Breast epithelium (tissue), 4 donors: Measurements from ENCODE around the gene FAM3D. TPM values are rescaled to one million over a fixed set of nuclear protein-coding genes. Genes with fewer than 3 reads are reported as not detected.
"Not testable (repeated sequence)": the region's sequence is repeated elsewhere in the genome, so short reads cannot be mapped to it uniquely, and the experiment has no call there.

ENCODE experiments used
- DNase-seq, 2 donors: peaks; one replicate each; pipeline ENCODE4 v3.0.0-alpha.2; 2019; ENCODE audit warnings: low spot score in 2 of 2
- H3K27ac ChIP-seq, 2 donors: fragments of 200-600 bp; sonication (generic) in 1 of 2; one replicate each; pipeline ENCODE4 v1.5.1; 2016 to 2019; ENCODE audit warnings: mild to moderate bottlenecking in 1 of 2
- H3K27me3 ChIP-seq, 2 donors: fragments of 200-600 bp; sonication (generic) in 1 of 2; one replicate each; pipeline versions ENCODE4 v1.5.1 to v1.6.0; 2017 to 2019; ENCODE audit warnings: control low read depth in 1 of 2, mild to moderate bottlenecking in 1 of 2
- H3K36me3 ChIP-seq: fragments of 200-600 bp; one replicate; pipeline ENCODE4 v1.5.1; 2019
- H3K4me1 ChIP-seq, 2 donors: fragments of 200-600 bp; sonication (generic); one replicate each; pipeline ENCODE4 v1.5.1; 2016 to 2019; ENCODE audit warnings: control low read depth in 1 of 2
- H3K4me3 ChIP-seq, 3 donors: fragments of 200-600 bp; sonication (generic); 1 replicate in 2 of 3; 2 replicates in 1 of 3; pipeline ENCODE4 v1.5.1; 2016 to 2019; ENCODE audit warnings: mild to moderate bottlenecking in 3 of 3, moderate library complexity in 2 of 3
- H3K9me3 ChIP-seq, 2 donors: fragments of 200-600 bp; sonication (generic) in 1 of 2; one replicate each; pipeline ENCODE4 v1.5.1; 2016 to 2019; ENCODE audit warnings: control low read depth in 1 of 2
- POLR2A ChIP-seq: fragments of 450-650 bp; IDR thresholded peaks from one replicate; pipeline ENCODE4 v1.6.1; 2016; ENCODE audit warnings: antibody characterized with exemption, mild to moderate bottlenecking, moderate library complexity
- POLR2AphosphoS5 ChIP-seq, 3 donors: sonication (generic); formaldehyde crosslinking; IDR thresholded peaks; one replicate each; pipeline ENCODE4 v1.6.1; 2017; ENCODE audit warnings: antibody characterized with exemption in 3 of 3
- intact Hi-C: fragments of 100-400 bp; cut with DNase I; formaldehyde crosslinking; loops from one replicate; pipeline ENCODE4 v1.15.1; 2023; ENCODE audit warnings: low total_unique reads
- total RNA-seq, 3 donors: library from RNA; depleted of rRNA; stranded (reverse); fragments of >200 nt; gene quantifications; one replicate each; pipeline ENCODE4 v1.1.0, GENCODE V29; 2016
- TF ChIP-seq, protein P1 (sequence below), 3 donors: fragments of 450-650 bp; IDR thresholded peaks; one replicate each; pipeline ENCODE4 v1.5.1; 2016 to 2017; ENCODE audit warnings: antibody characterized with exemption in 3 of 3, mild to moderate bottlenecking in 3 of 3, moderate library complexity in 3 of 3

The FAM3D gene
- total RNA-seq, 3 donors from 2014 or later = 4.3 to 17.6 TPM; not detected in 1

DNA sequence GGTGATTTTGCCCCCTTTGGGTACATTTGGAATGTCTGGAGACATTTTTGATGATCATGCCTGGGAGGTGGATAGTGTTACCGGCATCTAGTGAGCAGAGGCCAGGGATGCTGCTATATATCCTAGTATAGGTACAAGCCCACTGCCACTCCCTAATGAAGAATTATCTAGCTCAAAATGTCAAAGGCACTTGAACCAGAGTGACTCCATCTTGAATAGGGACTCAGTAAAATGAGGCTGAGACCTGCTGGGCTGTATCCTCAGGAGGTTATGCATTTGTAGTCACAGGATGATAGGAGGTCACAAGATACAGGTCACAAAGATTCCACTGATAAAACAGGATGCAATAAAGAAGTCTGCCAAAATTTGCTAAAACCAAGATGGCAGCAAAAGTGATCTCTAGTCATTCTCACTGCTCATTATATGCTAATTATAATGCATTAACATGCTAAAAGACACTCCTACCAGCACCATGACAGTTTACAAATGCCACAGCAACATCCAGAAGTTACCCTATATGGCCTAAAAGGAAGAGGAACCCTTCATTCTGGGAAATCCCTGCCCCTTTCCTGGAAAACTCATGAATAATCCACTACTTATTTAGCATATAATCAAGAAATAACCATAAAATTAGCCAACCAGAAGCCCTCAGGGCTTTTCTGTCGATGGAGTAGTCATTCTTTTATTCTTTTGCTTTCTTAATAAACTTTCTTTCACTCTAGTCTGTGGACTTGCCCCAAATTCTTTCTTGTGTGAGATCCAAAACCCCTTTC, 40.0 kb upstream of the FAM3D start:
- Histone ChIP-seq H3K27me3 (no peaks in the 10 kb centered on the region), H3K4me3 (no peak overlapping the region), H3K9me3 (no peaks in the 10 kb centered on the region), H3K36me3 (no peaks in the 10 kb centered on the region), H3K4me1 (no peaks in the 10 kb centered on the region), H3K27ac (no peak overlapping the region)
- TF ChIP-seq POLR2A (no peak), POLR2AphosphoS5 (IDR thresholded peaks at IDR 0.05) (no peak)
- TF ChIP-seq, protein P1, sequence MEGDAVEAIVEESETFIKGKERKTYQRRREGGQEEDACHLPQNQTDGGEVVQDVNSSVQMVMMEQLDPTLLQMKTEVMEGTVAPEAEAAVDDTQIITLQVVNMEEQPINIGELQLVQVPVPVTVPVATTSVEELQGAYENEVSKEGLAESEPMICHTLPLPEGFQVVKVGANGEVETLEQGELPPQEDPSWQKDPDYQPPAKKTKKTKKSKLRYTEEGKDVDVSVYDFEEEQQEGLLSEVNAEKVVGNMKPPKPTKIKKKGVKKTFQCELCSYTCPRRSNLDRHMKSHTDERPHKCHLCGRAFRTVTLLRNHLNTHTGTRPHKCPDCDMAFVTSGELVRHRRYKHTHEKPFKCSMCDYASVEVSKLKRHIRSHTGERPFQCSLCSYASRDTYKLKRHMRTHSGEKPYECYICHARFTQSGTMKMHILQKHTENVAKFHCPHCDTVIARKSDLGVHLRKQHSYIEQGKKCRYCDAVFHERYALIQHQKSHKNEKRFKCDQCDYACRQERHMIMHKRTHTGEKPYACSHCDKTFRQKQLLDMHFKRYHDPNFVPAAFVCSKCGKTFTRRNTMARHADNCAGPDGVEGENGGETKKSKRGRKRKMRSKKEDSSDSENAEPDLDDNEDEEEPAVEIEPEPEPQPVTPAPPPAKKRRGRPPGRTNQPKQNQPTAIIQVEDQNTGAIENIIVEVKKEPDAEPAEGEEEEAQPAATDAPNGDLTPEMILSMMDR (IDR thresholded peaks at IDR 0.05) = no peak
- intact Hi-C loops = no loop called here
- no peak for DNase-seq

DNA sequence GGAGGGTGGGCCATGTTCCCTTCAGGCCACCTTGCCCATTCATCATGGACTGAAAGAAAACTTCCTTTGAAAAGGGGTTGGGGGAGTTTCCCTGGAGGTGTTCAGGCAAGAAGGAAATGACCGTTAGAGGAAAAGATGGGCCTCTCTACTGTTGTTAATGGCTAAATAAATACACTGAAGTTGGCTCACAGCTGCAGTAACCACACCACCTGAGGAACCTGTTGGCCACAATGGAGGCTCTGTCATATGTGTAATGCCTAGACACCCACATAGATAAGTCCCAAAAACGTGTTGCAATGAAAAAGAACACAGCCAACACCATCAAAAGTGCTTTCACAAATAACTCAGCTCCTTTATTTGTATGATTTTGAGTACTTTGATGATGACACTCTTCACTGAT, 38.2 kb upstream of the FAM3D start:
- Histone ChIP-seq H3K27ac (peak overlapping the region; percentile 34 to 83), H3K9me3 (no peaks in the 10 kb centered on the region), H3K4me3 (no peak overlapping the region), H3K4me1 (no peaks in the 10 kb centered on the region), H3K27me3 (no peaks in the 10 kb centered on the region), H3K36me3 (no peaks in the 10 kb centered on the region)
- DNase-seq = peak in 1 of 2 donors; percentile 67
- intact Hi-C loops = loop anchor here (5.0 kb wide), 1 partner anchor 262 kb away; no protein-coding TSS in a partner anchor
- TF ChIP-seq POLR2AphosphoS5 (IDR thresholded peaks at IDR 0.05) (peak in 1 of 3 donors; percentile 29), POLR2A (no peak)

DNA sequence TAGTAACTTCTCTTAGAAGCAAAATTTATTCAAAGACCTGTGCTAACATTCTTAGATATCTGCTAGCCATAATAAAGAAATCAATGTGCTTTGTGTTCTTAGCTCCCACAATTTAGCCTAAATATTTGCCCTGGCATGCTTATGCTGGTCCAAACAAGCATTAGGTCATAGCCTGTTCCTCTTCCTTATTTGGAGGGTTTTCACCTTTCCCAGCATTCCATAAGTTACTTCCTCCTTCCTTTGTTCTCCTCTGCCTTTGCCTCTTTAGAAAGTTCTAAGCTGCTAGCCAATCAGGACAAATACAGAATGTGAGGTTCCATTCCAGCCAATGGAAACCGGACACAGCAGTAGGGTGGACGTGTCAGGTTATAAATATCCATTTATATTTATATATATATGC, 37.7 kb upstream of the FAM3D start:
- not testable (repeated sequence) for DNase-seq, H3K4me1 ChIP-seq, H3K36me3 ChIP-seq, H3K4me3 ChIP-seq, H3K9me3 ChIP-seq, H3K27me3 ChIP-seq
- H3K27ac ChIP-seq = peak overlapping the region; percentile 0 to 83
- intact Hi-C loops = loop anchor here (5.0 kb wide), 1 partner anchor 262 kb away; no protein-coding TSS in a partner anchor

DNA sequence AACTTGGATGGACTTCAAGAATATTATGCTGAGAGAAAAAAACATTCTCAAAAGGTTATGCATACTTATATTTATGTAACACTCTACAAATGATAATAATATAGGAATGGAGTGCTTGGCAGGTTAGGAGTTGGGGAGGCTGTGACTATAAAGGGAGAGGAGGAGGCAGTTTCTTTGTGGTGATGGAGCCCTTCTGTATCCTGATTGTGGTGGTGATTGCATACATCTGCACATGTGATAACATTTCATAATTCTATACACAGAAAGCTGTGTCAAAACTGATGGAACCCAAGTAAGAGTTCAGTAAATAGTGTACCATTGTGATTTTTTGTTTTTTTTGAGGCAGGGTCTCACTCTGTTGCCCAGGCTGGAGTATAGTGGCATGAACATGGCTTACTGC, 31.7 kb upstream of the FAM3D start:
- no peaks in the 10 kb centered on the region for H3K4me1 ChIP-seq

DNA sequence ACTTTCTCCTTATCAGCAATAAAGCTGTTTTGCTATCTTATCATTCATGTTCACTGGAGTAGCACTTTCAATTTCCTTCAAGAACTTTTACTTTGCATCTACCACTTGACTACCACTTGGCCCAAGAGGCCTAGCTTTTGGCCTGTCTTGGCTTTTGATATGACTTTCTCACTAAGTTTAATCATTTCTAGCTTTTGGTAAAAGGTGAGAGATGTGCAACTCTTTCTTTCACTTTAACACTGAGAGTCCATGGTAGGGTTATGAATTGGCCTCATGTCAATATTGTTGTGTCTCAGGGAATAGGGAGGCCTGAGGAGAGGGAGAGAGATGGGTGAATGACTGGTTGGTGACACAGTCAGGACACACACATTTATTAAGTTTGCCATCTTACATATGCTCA, 31.0 kb upstream of the FAM3D start:
- no peaks in the 10 kb centered on the region for H3K36me3 ChIP-seq
- H3K4me3 ChIP-seq = no peak overlapping the region
- no peaks in the 10 kb centered on the region for H3K9me3 ChIP-seq
- no peaks in the 10 kb centered on the region for H3K27me3 ChIP-seq
- H3K4me1 ChIP-seq = no peaks in the 10 kb centered on the region
- intact Hi-C loops = no loop called here
- no peak for DNase-seq
- no peak overlapping the region for H3K27ac ChIP-seq
- TF ChIP-seq, protein P1 (IDR thresholded peaks at IDR 0.05) = no peak
- TF ChIP-seq POLR2A (no peak), POLR2AphosphoS5 (IDR thresholded peaks at IDR 0.05) (no peak)

More for the DNA sequence above, 31.7 kb upstream of the FAM3D start:
- no peaks in the 10 kb centered on the region for H3K27me3 ChIP-seq
- no peak overlapping the region for H3K4me3 ChIP-seq
- TF ChIP-seq POLR2A (no peak), POLR2AphosphoS5 (IDR thresholded peaks at IDR 0.05) (no peak)
- TF ChIP-seq, protein P1 (IDR thresholded peaks at IDR 0.05) = no peak
- DNase-seq = no peak
- no peaks in the 10 kb centered on the region for H3K36me3 ChIP-seq
- no peaks in the 10 kb centered on the region for H3K9me3 ChIP-seq
- H3K27ac ChIP-seq = no peak overlapping the region
- intact Hi-C loops = no loop called here

DNA sequence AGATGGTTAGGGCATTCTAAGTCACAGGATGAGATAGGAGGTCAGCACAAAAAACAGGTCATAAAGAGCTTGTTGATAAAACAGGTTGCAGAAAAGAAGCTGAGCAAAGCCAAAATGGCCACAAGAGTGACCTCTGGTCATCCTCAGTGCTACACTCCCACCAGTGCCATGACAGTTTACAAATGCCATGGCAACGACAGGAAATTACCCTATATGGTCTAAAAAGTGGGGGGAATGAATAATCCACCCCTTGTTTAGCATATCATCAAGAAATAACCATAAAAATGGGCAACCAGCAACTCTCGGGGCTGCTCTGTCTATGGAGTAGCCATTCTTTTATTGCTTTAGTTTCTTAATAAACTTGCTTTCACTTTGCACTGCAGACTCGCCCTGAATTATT, 30.2 kb upstream of the FAM3D start:
- H3K4me3 ChIP-seq, H3K4me1 ChIP-seq, H3K27ac ChIP-seq, H3K36me3 ChIP-seq, H3K9me3 ChIP-seq, intact Hi-C loops, H3K27me3 ChIP-seq, DNase-seq: not testable (repeated sequence)
